ENCODE measurements around the gene EPB41L2.
A peak's percentile ranks its signal among the peaks of the same experiment; 100 is the strongest.
"Not testable (repeated sequence)": the region's sequence is repeated elsewhere in the genome, so short reads cannot be mapped to it uniquely, and the experiment has no call there.

EPB41L2 gene

DNA sequence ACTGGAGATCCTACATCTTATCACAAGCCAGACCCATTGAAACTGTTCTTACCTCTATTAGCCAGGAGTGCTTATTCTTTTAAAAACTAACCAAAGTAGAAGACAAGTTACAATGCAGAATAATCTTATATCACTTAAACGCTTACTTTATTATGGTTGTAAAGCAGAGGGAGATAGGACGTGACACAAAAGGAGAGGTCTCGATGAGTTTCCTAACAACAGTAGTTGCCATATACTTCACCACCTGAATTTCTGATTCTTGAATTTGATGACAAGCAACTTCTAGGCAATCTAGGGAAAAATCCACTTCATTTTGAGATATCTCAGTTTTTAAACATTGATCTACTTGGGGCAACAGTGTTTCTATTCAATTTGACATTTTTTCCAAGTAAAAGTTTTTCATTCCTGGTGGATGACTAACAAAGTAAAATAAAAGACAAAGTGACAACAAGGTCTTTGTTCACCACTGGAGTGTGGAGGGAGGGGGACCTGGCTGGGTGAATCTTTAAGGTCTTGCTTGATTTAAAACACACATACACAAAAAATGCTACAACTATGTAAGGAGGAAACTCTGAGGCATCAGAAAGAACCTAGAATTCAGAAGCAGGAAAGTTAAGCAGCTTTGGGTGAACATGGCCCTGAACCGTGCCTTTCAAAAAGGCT, 125.0 kb downstream of the EPB41L2 start:
- peak; percentile 76 for DNase-seq

DNA sequence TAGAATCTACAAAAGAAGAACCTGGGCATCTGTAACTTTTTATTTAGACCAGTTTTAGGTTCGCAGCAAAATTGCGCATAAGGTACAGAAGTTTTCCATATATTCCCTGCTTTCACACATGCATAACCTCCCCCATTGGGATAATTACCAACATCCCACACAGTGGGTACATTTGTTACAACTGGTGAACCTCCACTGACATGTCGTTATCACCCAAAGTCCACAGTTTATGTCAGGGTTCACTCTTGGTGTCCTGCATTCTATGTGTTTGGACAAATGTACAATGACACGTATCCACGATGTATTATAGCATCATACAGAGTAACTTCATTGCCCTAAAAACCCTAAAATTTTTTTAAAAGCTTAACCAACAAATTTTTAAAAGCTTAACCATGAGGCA, 126.1 kb downstream of the EPB41L2 start:
- no peak for DNase-seq

DNA sequence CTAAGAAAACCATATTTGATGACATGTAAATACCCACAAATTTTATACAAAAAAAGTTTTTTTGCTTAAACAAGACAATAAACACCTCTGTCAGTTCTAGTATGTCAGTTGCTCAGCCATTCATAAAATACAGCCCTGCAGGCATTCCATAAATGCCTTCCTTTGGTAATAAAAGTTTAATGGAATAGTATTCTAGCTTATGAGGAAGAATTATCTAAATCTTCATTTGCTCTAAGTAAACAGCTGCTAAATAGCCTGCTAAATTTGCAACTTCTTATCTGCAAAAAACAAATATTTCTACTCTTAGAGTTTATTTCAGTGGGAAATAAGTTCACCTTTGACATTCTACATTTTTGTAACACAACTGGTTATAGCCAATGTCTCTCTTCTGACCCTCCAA, 127.1 kb downstream of the EPB41L2 start:
- no peak for DNase-seq

DNA sequence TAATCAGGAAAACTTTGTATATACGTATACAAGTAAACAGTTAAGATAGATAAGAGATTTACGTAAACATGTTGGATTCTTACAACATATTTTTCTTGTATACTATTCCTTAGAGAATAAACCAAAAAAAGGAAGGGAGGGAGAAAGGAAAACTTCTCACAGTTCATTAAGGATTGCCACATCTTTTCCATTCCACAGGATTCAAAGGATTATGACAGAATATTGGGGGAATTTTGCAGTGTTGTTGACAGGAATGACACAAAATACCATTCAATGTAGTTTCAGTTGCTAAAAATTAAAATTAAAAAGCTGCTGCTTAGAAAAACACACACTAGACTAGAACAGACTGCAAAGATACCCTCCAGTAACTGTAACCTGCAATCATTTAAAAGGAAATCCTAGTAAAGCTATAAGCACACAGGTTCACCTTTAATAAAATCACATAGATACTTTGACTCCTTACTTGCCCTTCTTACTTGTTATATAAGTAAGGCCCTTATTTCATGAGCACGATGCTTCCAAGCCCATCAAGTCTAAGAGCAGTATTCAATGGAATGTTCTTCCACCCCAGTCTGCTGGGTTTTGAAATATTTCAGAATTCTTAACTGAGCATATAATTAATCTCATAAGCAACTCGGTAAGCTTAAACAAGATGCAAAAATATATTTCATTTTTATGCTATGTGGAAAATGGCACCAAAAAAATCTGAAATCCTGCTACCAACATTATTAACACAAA, 128.0 kb downstream of the EPB41L2 start:
- peak; percentile 83 for DNase-seq

DNA sequence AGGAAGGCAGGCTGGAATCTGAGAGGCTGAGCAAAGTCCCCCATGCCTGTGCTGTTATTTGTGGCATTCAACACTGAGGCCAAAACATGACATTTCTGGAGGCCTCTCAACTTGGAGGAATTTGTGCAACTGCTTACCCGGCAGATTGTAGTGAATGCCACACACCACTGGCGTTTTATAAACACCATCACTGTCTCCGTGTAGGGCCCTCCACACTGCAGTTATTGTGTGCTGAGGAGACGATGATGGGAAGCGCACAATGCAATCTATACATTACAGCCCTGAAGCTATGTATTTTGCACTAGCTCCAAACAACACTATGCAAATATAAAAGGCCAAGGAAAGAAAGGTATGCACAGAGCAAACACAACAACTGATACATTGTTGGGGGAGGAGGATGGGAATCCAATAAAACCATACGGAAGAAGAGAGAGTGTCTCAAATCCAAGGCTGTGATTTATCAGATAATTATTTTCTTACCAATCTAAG, 129.3 kb downstream of the EPB41L2 start:
- DNase-seq = peak; percentile 91

DNA sequence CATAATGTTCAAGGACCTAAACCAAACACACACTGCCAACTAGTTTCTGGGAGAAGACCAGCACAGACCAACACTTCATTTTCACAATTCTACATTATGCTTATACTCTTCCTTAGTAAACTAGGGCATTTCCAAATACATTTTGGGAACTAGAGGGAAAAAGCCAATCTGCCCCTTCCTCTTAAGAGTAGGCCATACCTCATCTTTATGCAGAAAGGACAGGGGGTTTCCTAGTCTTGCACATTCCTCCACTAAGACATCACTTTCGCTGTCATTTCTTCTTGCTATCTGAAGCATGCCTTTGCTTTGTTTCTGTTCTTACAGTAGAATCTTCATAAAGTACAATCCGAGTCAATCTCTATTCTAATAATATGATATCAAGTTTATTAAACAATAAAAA, 130.1 kb downstream of the EPB41L2 start:
- no peak for DNase-seq

DNA sequence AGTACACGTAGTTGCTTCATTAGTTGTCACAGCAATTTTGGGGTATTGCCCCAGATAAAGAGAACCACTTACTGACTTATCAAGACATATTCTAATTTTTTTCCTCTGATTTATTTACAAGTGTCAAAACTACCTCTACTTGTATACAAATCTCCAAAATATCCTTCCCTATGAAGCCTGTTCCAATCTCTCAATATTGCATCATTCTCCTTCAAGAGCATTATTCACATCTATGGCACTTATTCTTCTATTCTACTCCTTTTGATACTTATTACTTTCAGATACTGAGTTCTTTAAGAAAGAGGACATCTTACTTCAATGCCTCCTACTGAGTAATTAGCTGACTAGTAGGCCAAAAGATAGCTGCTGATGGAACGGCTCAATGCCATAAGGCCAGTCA, 130.6 kb downstream of the EPB41L2 start:
- DNase-seq = no peak

DNA sequence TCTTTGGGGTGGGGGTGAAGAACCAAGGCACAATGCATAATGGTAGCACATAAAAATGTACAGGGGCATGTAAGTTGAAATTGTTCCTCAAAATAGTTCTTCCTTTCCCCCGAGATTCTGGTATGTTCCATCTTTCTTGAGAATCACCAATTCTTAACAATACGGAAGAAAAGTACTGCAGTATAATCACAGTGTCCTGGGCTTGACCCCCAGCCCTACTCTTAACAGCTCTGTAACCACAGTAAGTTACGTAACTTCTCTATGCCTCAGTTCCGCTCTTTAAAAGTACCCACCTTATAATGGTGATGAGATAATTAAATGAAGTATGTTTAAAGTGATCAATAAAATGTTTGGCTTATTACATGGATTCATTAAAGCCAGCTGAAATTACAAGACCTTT, 131.4 kb downstream of the EPB41L2 start:
- no peak for DNase-seq

DNA sequence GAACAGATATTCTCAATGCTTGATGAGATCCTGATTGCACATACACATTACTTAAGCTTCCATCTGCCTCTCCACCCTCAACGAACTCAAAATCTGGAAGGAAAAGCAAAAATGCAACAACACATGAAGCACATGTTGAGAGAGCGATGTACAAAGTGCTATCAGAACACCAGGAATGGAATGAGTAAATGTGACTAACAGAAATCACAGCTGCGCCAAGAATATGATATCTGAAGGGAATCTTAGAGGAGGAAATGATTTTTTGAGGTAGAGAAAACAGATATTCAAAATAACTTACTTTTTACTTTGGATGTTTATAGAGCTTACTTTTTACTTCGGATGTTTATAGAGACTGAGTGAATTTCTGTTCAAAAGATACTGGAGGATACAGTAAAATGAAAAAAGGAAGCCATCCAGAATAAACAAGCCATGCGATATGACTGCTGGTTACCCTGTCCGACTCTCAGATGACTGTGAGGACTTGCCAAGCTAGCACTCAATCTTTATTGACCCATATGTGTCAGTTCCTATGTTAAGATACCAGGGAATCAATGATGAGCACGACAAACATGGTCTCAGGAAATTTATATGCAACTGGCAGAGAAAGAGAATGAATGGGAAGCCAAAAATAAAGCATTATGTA, 133.9 kb downstream of the EPB41L2 start:
- DNase-seq = peak; percentile 60

DNA sequence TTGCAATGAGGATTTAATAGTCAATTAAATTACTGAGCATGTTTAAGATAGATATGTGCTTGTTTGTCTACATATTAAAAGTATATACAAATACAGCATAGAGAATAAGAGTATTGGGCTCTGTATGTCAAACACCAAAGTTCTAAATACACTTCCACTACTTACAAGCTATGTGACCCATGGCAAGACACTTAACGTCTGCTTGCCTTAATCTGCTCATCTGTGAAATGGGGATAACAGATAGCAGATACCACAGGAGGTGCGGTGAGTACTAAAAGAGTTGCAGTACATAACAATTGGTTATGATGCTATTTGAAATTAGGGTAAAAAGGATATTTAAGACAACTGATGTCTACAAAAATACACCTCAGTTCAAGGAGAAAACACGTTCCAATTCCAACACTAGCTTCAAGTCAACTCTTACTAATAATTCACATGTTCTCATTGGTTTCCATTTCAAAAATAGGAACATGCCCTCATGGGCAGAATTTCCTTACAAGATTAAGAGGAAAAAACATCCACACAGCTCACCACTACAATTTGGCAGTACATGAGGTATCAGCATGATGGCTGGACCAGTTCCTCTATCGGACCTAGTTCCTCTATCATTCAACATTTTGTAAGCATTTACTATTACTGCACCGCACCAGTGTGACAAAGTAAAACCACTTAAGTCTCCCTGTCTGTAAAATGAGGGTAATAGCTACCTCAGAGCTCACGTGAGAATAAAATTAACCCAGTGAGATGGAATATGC, 134.7 kb downstream of the EPB41L2 start:
- DNase-seq = no peak

DNA sequence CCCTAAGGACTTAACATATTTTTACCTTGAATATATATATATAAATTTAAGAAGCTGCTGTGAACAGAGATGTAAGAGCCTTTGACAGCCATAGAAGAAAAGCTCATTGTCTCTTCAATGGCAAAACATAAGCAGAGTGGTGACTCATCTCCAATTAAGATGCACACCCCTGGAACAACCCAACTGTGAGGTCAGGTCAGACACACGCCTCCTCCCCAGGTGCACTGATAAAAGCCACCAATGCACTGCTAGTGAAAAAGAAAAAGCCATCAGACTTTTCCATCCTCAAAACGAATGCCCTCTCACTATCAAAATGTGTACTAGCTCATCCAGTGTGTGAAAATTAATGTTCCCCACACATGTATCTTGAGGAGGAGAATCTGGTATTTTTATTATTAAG, 135.7 kb downstream of the EPB41L2 start:
- no peak for DNase-seq

DNA sequence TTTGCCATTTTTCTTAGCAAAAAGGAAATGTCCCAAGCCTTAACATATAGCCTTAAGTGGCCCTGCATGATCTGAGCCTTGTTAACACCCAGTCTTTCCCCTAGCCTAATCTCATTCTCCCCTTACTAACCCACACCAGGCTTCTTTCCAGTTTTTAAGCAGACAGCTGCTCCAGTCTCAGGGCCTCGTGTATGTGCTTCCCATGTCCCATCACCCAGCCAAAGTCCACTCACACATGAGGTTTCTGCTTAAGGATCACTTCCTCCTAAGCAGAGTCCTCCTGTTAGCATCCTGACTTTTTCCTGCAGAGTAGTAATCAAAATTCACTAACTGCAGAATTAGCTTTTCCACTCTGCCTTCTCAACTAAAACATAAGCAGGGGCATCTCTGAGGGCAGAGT, 139.7 kb downstream of the EPB41L2 start:
- DNase-seq = no peak

DNA sequence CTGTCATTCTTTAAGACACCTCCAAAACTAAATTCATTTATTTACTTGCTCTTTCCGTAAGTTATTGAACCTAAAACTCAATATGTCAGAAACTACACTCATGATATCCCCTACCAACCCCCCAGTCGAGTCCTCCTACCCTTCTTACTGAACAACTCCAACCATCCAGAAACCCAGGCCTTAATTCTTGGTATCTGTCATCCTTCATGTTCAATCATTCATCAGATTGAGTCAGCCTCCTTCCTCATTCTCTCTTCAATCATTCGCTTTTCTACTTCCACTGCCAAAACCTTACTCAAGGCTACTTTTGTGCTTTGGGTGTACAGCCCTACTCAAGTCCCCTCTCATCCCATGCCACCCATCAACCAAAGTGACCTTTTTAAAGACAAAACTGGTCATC, 140.1 kb downstream of the EPB41L2 start:
- DNase-seq = no peak

DNA sequence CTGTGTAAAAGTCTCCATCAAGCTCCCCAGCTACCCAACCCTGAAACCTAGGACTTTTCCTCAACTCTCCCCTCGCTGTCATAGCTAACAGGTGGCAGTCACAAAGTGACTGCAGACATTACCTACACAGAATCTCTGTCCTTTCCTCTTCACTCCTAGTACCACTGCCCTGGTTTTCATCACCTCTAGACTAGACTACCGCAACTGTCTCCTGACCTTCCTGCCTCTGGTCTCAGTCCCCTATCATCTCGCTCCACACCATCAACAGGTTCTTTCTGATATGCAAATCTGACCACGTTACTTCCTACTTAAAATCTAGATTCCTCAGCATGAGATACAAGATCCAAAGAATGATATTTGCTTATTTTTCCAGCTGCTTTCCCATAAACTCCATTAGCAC, 142.1 kb downstream of the EPB41L2 start:
- DNase-seq = no peak

DNA sequence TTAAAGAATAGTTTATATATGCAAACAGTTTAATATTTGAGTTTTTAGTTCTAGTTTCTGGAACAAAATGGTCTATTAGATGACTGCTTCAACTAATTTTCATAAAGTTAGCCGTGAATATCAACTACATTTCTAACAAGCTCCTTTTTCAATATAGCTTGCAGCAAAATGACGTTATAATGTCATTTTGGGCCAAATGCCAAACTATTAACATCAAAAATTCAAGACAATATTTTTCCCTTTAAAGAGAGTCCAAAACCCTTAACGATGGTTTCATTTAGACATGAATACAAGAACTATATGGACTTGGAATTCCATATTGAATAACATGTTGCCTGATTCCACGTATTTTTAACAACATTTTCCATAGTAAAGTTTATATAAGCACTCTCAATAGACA, 144.9 kb downstream of the EPB41L2 start:
- DNase-seq = no peak

DNA sequence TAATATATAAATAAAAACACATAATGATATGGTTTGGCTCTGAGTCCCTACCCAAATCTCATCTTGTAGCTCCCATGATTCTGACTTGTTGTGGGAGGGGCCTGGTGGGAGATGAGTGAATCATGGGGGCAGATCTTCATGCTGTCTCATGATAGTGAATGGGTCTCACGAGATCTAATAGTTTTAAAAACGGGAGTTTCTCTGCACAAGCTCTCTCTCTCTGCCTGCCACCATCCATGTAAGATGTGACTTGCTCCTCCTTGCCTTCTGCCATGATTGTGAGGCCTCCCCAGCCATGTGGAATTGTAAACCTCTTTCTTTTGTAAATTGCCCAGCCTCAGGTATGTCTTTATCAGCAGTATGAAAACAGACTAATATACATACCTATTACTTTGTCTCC, 147.4 kb downstream of the EPB41L2 start:
- DNase-seq = not testable (repeated sequence)

DNA sequence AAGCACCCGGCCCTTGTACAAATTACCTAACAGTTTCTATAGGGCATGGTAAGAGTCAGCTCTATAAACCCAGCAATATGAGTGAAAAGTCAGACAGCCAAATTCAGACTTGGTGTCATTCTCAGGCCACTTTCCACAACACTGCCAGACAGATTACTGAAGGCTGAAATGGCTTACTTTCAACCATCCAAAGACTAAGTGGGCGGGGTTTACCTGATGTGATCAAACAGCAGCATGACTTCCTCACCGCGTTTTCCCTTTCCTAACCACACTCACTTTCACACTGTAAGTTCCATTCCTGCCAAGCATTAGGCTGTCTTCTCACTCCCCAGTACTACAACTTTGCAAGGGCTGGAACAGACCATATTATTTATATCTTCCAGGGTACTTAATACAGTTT, 149.9 kb downstream of the EPB41L2 start:
- no peak for DNase-seq

DNA sequence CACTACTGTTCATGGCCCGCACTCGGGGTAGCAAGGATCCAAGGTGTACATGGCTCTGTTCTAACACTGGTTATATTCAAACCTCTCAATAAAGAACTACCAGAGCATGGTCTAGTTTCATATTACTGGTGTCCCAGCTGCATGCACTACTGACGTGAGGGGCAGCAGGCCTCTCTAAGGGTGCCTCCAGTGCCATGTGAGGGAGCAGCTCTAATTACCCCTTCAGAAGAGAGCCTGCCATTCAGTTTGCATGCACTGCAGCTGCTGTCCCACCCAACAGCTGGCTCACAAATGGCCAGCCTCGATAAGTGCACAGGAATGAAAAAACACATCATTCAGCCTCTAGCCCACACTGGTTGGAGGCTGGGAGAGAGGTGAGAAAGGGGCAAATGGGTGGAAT, 150.6 kb downstream of the EPB41L2 start:
- no peak for DNase-seq

DNA sequence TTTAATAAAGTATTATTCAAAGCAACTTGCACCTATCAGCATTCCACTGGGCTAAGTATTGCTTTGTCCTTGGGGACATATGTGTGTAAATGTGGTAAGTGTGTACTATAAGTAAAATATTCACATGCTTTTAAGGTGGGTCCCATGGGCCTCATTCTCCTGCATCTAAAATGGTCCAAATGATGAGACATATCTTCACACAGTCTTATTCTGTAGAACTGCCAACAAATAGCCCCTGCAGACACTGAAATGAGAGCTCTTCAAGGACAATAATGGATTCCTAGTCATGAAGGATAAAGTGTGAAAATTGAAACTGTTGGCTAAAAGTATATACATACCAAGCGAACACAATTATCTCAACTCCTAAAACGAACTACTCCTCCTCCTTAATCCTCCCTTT, 154.1 kb downstream of the EPB41L2 start:
- no peak for DNase-seq

DNA sequence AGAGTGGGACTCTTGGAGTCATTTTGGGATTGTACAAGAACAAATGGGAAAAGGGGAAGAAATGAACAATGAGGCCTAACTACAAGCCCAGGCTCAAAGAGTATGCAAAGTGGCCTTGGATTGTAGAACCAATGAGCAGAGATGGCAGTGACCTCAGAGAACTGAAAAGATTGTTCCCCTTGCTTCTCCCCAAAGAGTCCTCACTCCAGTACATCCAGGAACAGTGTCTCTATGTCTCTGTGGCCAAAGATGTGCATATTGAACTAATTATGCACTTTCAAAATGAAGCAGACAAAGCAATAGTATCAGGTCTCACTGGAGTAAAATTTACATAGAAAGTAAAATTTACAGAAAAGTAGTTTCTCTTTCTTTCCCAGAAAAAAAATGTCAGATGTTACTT, 154.9 kb downstream of the EPB41L2 start:
- DNase-seq = peak; percentile 12

DNA sequence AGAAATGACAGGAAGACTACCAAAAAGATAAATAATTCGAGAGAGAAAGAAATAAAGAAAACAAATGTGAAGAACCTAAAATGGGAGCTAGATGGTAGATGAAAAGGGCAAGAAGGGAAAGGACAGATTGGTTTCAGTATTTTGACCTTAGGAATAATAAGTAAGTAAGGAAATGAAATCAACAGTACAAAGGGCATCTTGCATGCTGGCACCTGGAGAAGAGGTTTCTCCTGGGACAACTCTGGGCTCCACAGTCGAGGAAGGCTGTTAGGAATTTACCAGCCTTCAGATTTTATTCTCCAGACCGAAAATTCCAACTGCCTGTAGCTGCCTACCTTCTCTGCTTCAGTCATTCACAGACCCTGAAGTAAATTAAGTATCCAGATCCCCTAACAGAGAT, 155.4 kb downstream of the EPB41L2 start:
- DNase-seq = no peak

DNA sequence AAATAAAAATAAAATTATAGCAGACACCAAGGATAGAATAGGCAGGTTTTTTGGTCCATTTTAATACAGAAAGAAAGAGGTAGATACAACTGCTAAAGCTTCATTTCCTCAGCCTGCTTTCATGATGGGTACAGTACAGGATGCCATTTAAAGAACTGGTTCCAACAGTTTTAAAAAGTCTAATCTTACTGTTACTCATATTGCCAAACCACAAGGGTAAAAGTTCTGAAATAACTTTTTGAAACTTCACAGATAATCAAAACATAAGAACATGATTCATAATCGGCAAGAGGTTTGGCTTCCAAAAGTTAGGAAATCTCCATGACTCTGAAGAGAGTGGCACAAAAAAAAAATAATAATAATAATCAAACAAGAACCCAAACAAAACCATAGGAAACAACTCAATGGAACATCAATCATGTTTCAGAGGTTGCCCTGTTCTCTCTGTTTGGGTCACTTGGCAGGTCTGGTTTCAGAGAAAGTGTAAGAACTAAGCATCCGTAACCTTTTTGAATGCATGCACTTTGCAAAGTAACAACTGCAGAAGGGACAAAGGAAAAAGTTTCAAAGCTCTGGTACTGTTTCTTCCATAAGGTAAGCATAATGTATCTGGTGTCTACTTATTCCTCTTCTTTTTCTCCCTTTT, 156.2 kb downstream of the EPB41L2 start:
- peak; percentile 73 for DNase-seq

DNA sequence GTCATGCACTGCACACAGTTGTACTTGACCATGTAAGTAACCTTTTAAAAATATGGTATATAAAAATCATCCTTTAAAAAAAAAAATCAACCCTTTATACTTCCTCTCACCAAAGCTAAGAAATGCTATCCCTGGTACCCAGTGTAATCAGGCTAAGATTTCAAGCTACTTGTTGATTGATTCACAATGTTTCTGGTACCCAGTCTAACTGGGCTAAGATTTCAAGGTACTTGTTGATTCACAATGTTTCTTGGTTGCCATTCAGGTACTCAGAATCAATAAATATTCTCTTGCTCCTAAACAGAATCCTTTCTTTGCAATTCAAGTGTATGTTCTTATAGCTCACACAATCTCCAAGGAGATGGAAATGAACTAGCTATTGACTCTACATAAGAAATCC, 159.4 kb downstream of the EPB41L2 start:
- no peak for DNase-seq
